Stimulated activated CD8-positive, alpha-beta memory T cell treated with anti-CD3 and anti-CD28 coated beads, Interleukin-12 subunit alpha, Interleukin-12 subunit beta, amount 100 ng/mL, for 4 hours (primary cell): ENCODE measurements around the gene PSG1.
"Not testable (repeated sequence)": the region's sequence is repeated elsewhere in the genome, so short reads cannot be mapped to it uniquely, and the experiment has no call there.

Experiments
- DNase-seq: peaks from one replicate; pipeline ENCODE4 v3.0.0-alpha.2; 2020; ENCODE audit warnings: low read depth

Gene PSG1

GRCh38 chr19:42819960-42820650 is 59.4 kb downstream of the PSG1 start:
- DNase-seq: not testable (repeated sequence)

- DNase-seq: no peak
These were observed 62.6 kb downstream of the PSG1 start for GRCh38 chr19:42816894-42817293.
